Measurements from ENCODE around the gene PTDSS2. TPM values are rescaled to one million over a fixed set of nuclear protein-coding genes. Genes with fewer than 3 reads are reported as not detected.
A peak's percentile ranks its signal among the peaks of the same experiment; 100 is the strongest.

Gene PTDSS2
- total and polyA plus RNA-seq, 2 of the 13 experiments (the other 11 are each of a cell fraction or from before 2014, with no cell fraction given): 21.7 to 26.4 TPM

DNA sequence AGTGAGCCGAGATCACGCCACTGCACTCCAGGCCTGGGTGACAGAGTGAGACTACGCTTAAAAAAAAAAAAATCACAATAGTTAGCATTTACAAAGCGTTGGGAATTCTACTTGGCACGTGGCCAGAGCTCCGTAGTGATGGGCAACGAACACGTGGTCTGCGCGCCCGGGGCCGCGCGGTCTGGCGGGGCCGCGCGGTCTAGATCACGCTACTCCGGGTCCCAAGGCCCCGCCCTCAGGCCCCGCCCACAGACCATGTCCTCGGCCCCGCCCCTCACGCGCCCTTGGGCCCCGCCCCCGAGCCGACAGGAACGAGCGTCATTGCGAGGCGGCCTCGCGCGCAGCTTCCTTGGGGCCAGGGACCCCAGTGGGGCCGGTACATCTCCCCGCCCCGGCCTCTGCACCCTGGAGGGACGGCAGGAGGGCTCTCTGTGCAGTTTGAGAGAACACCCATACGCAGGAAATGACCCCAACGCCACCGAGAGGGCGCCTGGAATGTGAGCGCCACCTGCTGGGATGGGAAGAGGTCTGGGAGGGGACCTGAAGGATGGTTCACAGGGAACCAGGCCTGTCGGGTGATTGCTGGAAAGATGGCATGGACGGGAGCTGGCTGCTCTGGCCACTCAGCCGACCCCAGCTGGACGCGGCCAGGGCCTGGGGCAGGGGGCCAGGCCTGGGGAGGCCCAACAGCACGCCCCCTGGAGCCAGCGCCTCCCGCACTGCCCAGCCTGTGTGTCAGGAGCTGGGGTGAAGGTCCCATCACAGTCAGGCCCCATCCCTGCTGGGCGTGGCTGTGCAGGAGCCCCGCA, 2.0 kb upstream of the PTDSS2 start (continued):
- TF ChIP-seq KLF16 (CRISPR knock-in tag; IDR thresholded peaks at IDR 0.05) (peak in 1 of 2 experiments; percentile 92; a peak in 2 of 4 replicates), FOSL1 (CRISPR knock-in tag; IDR thresholded peaks at IDR 0.05; ENCODE audit: borderline replicate concordance) (no peak), MED8 (CRISPR knock-in tag; IDR thresholded peaks at IDR 0.05; ENCODE audit: insufficient replicate concordance) (no peak), ZIK1 (CRISPR knock-in tag; IDR thresholded peaks at IDR 0.05; ENCODE audit: borderline replicate concordance, low read depth) (no peak), CHCHD3 (CRISPR knock-in tag; IDR thresholded peaks at IDR 0.05) (no peak), KLF12 (CRISPR knock-in tag; IDR thresholded peaks at IDR 0.05; ENCODE audit: borderline replicate concordance) (0 out of 2 replicates have a peak, but pooled peaks have one; percentile 67), ZKSCAN8 (CRISPR knock-in tag; IDR thresholded peaks at IDR 0.05; ENCODE audit: borderline replicate concordance) (0 out of 2 replicates have a peak, but pooled peaks have one; percentile 71), NFRKB (IDR thresholded peaks at IDR 0.05) (no peak), XBP1 (CRISPR knock-in tag; IDR thresholded peaks at IDR 0.05) (no peak), ZNF225 (CRISPR knock-in tag; IDR thresholded peaks at IDR 0.05) (no peak), FOXK2 (IDR thresholded peaks at IDR 0.05) (no peak), HCFC1 (IDR thresholded peaks at IDR 0.05; ENCODE audit: low read depth, low read length) (no peak), RFXAP (CRISPR knock-in tag; IDR thresholded peaks at IDR 0.05; ENCODE audit: borderline replicate concordance) (peak; percentile 55; the same call in 1 of the 2 replicates), RFX5 (IDR thresholded peaks at IDR 0.05; ENCODE audit: low read depth, low read length) (no peak; the same call in 1 of the 2 replicates), SRY (CRISPR knock-in tag; IDR thresholded peaks at IDR 0.05) (no peak), FOXA1 (IDR thresholded peaks at IDR 0.05) (no peak), FOXA1 (CRISPR knock-in tag; IDR thresholded peaks at IDR 0.05) (0 out of 2 replicates have a peak, but pooled peaks have one; percentile 15), YEATS4 (CRISPR knock-in tag; IDR thresholded peaks at IDR 0.05; ENCODE audit: borderline replicate concordance) (peak; percentile 72; the same call in 1 of the 2 replicates), RAD21 (CRISPR knock-in tag; IDR thresholded peaks at IDR 0.05) (peak; percentile 94), NCOA5 (CRISPR knock-in tag; IDR thresholded peaks at IDR 0.05) (no peak), HMG20A (CRISPR knock-in tag; IDR thresholded peaks at IDR 0.05; ENCODE audit: borderline replicate concordance) (no peak)
- TF ChIP-seq, protein P1, sequence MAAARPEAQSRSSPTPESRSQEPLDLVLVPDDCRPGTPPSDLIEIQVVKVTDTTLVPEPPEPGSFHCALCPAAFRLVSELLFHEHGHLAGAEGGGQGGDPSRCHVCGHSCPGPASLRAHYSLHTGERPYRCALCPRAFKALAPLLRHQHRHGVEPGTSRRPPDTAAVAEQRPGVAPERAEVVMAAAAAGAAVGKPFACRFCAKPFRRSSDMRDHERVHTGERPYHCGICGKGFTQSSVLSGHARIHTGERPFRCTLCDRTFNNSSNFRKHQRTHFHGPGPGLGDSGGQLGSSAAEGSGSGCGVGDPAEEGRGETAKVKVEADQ (CRISPR knock-in tag; IDR thresholded peaks at IDR 0.05; ENCODE audit: borderline replicate concordance): peak; percentile 86
- TF ChIP-seq, protein P2, sequence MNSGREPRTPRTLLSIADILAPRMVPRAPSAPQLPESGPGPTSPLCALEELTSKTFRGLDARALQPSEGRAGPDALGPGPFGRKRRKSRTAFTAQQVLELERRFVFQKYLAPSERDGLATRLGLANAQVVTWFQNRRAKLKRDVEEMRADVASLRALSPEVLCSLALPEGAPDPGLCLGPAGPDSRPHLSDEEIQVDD (CRISPR knock-in tag; IDR thresholded peaks at IDR 0.05; ENCODE audit: borderline replicate concordance): no peak
- TF ChIP-seq, protein P3, sequence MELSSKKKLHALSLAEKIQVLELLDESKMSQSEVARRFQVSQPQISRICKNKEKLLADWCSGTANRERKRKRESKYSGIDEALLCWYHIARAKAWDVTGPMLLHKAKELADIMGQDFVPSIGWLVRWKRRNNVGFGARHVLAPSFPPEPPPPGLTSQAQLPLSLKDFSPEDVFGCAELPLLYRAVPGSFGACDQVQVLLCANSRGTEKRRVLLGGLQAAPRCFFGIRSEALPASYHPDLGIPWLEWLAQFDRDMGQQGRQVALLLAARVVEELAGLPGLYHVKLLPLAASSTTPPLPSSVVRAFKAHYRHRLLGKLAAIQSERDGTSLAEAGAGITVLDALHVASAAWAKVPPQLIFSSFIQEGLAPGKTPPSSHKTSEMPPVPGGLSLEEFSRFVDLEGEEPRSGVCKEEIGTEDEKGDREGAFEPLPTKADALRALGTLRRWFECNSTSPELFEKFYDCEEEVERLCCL (CRISPR knock-in tag; IDR thresholded peaks at IDR 0.05; ENCODE audit: borderline replicate concordance): no peak
- TF ChIP-seq, protein P4, sequence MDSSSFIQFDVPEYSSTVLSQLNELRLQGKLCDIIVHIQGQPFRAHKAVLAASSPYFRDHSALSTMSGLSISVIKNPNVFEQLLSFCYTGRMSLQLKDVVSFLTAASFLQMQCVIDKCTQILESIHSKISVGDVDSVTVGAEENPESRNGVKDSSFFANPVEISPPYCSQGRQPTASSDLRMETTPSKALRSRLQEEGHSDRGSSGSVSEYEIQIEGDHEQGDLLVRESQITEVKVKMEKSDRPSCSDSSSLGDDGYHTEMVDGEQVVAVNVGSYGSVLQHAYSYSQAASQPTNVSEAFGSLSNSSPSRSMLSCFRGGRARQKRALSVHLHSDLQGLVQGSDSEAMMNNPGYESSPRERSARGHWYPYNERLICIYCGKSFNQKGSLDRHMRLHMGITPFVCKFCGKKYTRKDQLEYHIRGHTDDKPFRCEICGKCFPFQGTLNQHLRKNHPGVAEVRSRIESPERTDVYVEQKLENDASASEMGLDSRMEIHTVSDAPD (CRISPR knock-in tag; IDR thresholded peaks at IDR 0.05): peak; percentile 60; the same call in 1 of the 2 replicates
- TF ChIP-seq, protein P5, sequence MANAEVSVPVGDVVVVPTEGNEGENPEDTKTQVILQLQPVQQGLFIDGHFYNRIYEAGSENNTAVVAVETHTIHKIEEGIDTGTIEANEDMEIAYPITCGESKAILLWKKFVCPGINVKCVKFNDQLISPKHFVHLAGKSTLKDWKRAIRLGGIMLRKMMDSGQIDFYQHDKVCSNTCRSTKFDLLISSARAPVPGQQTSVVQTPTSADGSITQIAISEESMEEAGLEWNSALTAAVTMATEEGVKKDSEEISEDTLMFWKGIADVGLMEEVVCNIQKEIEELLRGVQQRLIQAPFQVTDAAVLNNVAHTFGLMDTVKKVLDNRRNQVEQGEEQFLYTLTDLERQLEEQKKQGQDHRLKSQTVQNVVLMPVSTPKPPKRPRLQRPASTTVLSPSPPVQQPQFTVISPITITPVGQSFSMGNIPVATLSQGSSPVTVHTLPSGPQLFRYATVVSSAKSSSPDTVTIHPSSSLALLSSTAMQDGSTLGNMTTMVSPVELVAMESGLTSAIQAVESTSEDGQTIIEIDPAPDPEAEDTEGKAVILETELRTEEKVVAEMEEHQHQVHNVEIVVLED (CRISPR knock-in tag; IDR thresholded peaks at IDR 0.05; ENCODE audit: borderline replicate concordance): peak; percentile 77; the same call in 1 of the 2 replicates
